CD4-positive, alpha-beta T cell treated with Interleukin-21 for 1 hour (primary cell): ENCODE measurements around the gene TEPSIN.

ENCODE experiments used
- DNase-seq: peaks from one replicate; pipeline ENCODE4 v3.0.0-alpha.2; 2020

The TEPSIN gene

GRCh38 chr17:81267390-81268067, 28.7 kb upstream of the TEPSIN start:
- DNase-seq = no peak

GRCh38 chr17:81265576-81265975, 26.7 kb upstream of the TEPSIN start:
- no peak for DNase-seq

- no peak for DNase-seq
These were observed 25.8 kb upstream of the TEPSIN start for GRCh38 chr17:81264640-81265039.

GRCh38 chr17:81263371-81264181, 24.7 kb upstream of the TEPSIN start:
- DNase-seq = no peak

- no peak for DNase-seq
These were observed 22.9 kb upstream of the TEPSIN start for GRCh38 chr17:81261582-81262336.

GRCh38 chr17:81261096-81261495, 22.2 kb upstream of the TEPSIN start:
- DNase-seq = no peak

GRCh38 chr17:81260641-81261040, 21.8 kb upstream of the TEPSIN start:
- DNase-seq = no peak

GRCh38 chr17:81260171-81260570, 21.3 kb upstream of the TEPSIN start:
- no peak for DNase-seq

- DNase-seq = no peak
These were observed 20.3 kb upstream of the TEPSIN start for GRCh38 chr17:81259058-81259605.

- no peak for DNase-seq
These were observed 19.4 kb upstream of the TEPSIN start for GRCh38 chr17:81258292-81258691.

- DNase-seq = no peak
These were observed 18.7 kb upstream of the TEPSIN start for GRCh38 chr17:81257533-81257932.

- no peak for DNase-seq
These were observed 17.8 kb upstream of the TEPSIN start for GRCh38 chr17:81256616-81257015.

GRCh38 chr17:81254955-81255717, 16.3 kb upstream of the TEPSIN start:
- DNase-seq = no peak

GRCh38 chr17:81253358-81254131, 14.7 kb upstream of the TEPSIN start:
- DNase-seq = peak; percentile 73

GRCh38 chr17:81252987-81253329, 14.1 kb upstream of the TEPSIN start:
- no peak for DNase-seq

- no peak for DNase-seq
These were observed 13.6 kb upstream of the TEPSIN start for GRCh38 chr17:81252326-81252986.

- no peak for DNase-seq
These were observed 12.9 kb upstream of the TEPSIN start for GRCh38 chr17:81251709-81252301.

GRCh38 chr17:81251094-81251708, 12.3 kb upstream of the TEPSIN start:
- DNase-seq = no peak

- DNase-seq = no peak
These were observed 11.6 kb upstream of the TEPSIN start for GRCh38 chr17:81250286-81251093.
